ENCODE results near the gene RAC3. TPM values are rescaled to one million over a fixed set of nuclear protein-coding genes. Genes with fewer than 3 reads are reported as not detected.
A peak's percentile ranks its signal among the peaks of the same experiment; 100 is the strongest.

Gene RAC3
- total and polyA plus RNA-seq, 2 of the 8 experiments (the other 6 are each of a cell fraction or from before 2014, with no cell fraction given) = 177 to 299 TPM

GRCh38 chr17:82033359-82034085, 2.0 kb downstream of the RAC3 start:
- WGBS, 2 experiments (ENCODE audit: extremely low coverage in 1 of 2, insufficient coverage in 1 of 2, insufficient read length in 1 of 2, insufficient replicate concordance in 2 of 2, low coverage in 1 of 2, low lambda C conversion rate in 2 of 2, missing lambda C conversion rate in 1 of 2) = 85% methylated on average over 33 of the region's 38 CpGs; no CpG with 5 or more reads in 1 of the 2 experiments
- no peak overlapping the region for H3K9ac ChIP-seq (replicated peaks in 1 of 4; ENCODE audit: extremely low read depth in 1 of 4, low read depth in 3 of 4, low read length in 3 of 4)
- CTCF ChIA-PET (ENCODE audit: partially characterized antibody) = interaction anchor here (1.1 to 1.6 kb wide), 4 partner anchors 12 to 176 kb away, joined by 3 to 7 read pairs (median 4); partner anchors contain the start of gene CENPX
- TF ChIP-seq EZH2 (IDR thresholded peaks at IDR 0.05; ENCODE audit: low read depth, low read length, severe bottlenecking) = no peak
- no peak for TF ChIP-seq POU5F1 (IDR thresholded peaks at IDR 0.05; ENCODE audit: low read depth, low read length)
- TF ChIP-seq CTCF (IDR thresholded peaks at IDR 0.05; ENCODE audit: control extremely low read depth in 1 of 3, insufficient read depth in 1 of 3, low read depth in 1 of 3, low read length in 3 of 3) = no peak
- TF ChIP-seq RNF2 (IDR thresholded peaks at IDR 0.05; ENCODE audit: borderline replicate concordance, low read depth, low read length, missing control alignments, poor library complexity, severe bottlenecking) = no peak
- no peak for TF ChIP-seq BCL11A (IDR thresholded peaks at IDR 0.05; ENCODE audit: low read depth in 2 of 2, low read length in 2 of 2)
- no peak for TF ChIP-seq KDM5A (IDR thresholded peaks at IDR 0.05; ENCODE audit: low read length)
- no peak for TF ChIP-seq KDM4A (IDR thresholded peaks at IDR 0.05; ENCODE audit: low read depth, low read length, severe bottlenecking)
- no peak for TF ChIP-seq TCF12 (IDR thresholded peaks at IDR 0.05; ENCODE audit: low read depth, low read length)

More at GRCh38 chr17:82033359-82034085, 2.0 kb downstream of the RAC3 start:
- H3K14ac ChIP-seq (ENCODE audit: insufficient read length) = no peak overlapping the region
- H3K4me1 ChIP-seq (replicated peaks in 1 of 4; ENCODE audit: control insufficient read depth in 3 of 4, insufficient read depth in 4 of 4, low read length in 3 of 4) = peaks cover 3 to 13% (median 7%) of the 10 kb centered on the region in 4 experiments; a peak in 6 of 7 replicates
- no peak overlapping the region for H3K56ac ChIP-seq (replicated peaks; ENCODE audit: insufficient read length, low read depth, low read length)
- DNase-seq (ENCODE audit: low read depth in 1 of 2, low spot score in 2 of 2) = no peak
- H2BK12ac ChIP-seq (ENCODE audit: low read depth, low read length) = no peak overlapping the region
- no peak overlapping the region for H3K27ac ChIP-seq (ENCODE audit: low read depth, low read length)
- H3K79me1 ChIP-seq (ENCODE audit: low read depth, low read length) = peaks cover 3% of the 10 kb centered on the region; the same call in 1 of the 2 replicates
- peak overlapping the region in 1 of 2 experiments; percentile 80; a peak in 2 of 4 replicates for H3K4me2 ChIP-seq (ENCODE audit: insufficient read depth in 1 of 2, low read depth in 2 of 2, low read length in 2 of 2)
- peaks cover 0 to 2% of the 10 kb centered on the region in 2 experiments; a peak in 1 of 4 replicates for H3K79me2 ChIP-seq (ENCODE audit: control insufficient read depth in 1 of 2, insufficient read depth in 2 of 2, low read length in 2 of 2)
- H2AK5ac ChIP-seq (ENCODE audit: low read depth, low read length) = no peak overlapping the region
- H2AFZ ChIP-seq (ENCODE audit: low read length) = no peak overlapping the region
- no peaks in the 10 kb centered on the region; a peak in 1 of 8 replicates for H3K36me3 ChIP-seq (ENCODE audit: control insufficient read depth in 2 of 4, insufficient read depth in 4 of 4, low read length in 3 of 4)
- peaks cover 2 to 17% of the 10 kb centered on the region in 2 experiments for H4K20me1 ChIP-seq (replicated peaks in 1 of 2; ENCODE audit: control insufficient read depth in 1 of 2, insufficient read depth in 2 of 2, low read length in 2 of 2)
- no peak overlapping the region for H2BK120ac ChIP-seq (replicated peaks; ENCODE audit: low read depth, low read length)
- H2BK20ac ChIP-seq (ENCODE audit: low read length) = no peak overlapping the region
- no peak overlapping the region for H2BK5ac ChIP-seq (ENCODE audit: low read depth, low read length)
- H3K23ac ChIP-seq (ENCODE audit: insufficient read length) = no peak overlapping the region
- H4K5ac ChIP-seq (ENCODE audit: insufficient read length, low read depth, low read length) = no peak overlapping the region
- no peak for FAIRE-seq
- POLR2A ChIA-PET (ENCODE audit: partially characterized antibody) = interaction anchor here (0.9 to 3.8 kb wide), 5 partner anchors 10 to 163 kb away, joined by 3 to 22 read pairs (median 5); partner anchors contain the start of genes CENPX and LRRC45
- no peaks in the 10 kb centered on the region for H3K9me3 ChIP-seq (ENCODE audit: insufficient read depth in 2 of 2, low read depth in 1 of 2, low read length in 1 of 2)
- no peak overlapping the region for H2BK15ac ChIP-seq (ENCODE audit: low read length)
- H3K18ac ChIP-seq (ENCODE audit: extremely low read depth, low read length) = no peak overlapping the region
- peak overlapping the region in 1 of 4 experiments; percentile 79; a peak in 1 of 8 replicates for H3K4me3 ChIP-seq (ENCODE audit: extremely low read depth in 1 of 4, insufficient read depth in 2 of 4, low read depth in 3 of 4, low read length in 4 of 4)
- peak overlapping the region; percentile 19 for H4K91ac ChIP-seq (replicated peaks; ENCODE audit: insufficient read length, low read length)
- peaks cover 13% of the 10 kb centered on the region; the same call in 1 of the 2 replicates for H3K23me2 ChIP-seq (ENCODE audit: low read depth, low read length)
- H3K4ac ChIP-seq (replicated peaks; ENCODE audit: insufficient read length, low read depth, low read length) = no peak overlapping the region
- no peak overlapping the region for H4K8ac ChIP-seq (ENCODE audit: extremely low read depth, insufficient read depth, low read length)
- no peaks in the 10 kb centered on the region for H3K27me3 ChIP-seq (replicated peaks in 1 of 4; ENCODE audit: control insufficient read depth in 3 of 4, extremely low read depth in 1 of 4, insufficient read depth in 3 of 4, low read length in 3 of 4)

Measured in H1 (cell line).